CMK (cell line): ENCODE measurements around the gene SYNE1.
"Not testable (repeated sequence)": the region's sequence is repeated elsewhere in the genome, so short reads cannot be mapped to it uniquely, and the experiment has no call there.

Experiments used
- DNase-seq: peaks from one replicate; pipeline ENCODE4 v3.0.0-alpha.2; 2010; ENCODE audit warnings: low read depth

SYNE1 gene

GRCh38 chr6:152614776-152615175 is 22.4 kb downstream of the SYNE1 start:
- DNase-seq = not testable (repeated sequence)

DNA sequence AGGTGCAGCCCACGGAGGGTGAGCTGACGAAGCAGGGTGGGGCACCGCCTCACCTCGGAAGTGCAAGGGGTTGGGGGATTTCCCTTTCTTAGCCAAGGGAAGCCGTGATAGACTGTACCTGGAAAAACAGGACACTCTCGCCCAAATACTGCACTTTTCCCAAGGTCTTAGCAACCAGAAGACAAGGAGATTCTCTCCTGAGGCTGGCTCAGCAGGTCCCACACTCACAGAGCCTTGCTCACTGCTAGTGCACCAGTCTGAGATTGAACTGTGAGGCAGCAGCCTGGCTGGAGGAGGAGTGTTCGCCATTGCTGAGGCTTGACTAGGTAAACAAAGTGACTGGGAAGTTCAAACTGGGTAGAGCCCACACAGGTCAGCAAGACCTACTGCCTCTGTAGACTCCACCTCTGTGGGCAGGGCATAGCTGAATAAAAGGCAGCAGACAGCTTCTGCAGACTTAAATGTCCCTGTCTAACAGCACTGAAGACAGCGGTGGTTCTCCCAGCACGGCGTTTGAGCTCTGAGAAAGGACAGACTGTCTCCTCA is 28.0 kb downstream of the SYNE1 start:
- DNase-seq = no peak

- no peak for DNase-seq
These were observed 31.2 kb downstream of the SYNE1 start for GRCh38 chr6:152605941-152606340.

GRCh38 chr6:152605342-152605741 is 31.8 kb downstream of the SYNE1 start:
- DNase-seq = no peak

DNA sequence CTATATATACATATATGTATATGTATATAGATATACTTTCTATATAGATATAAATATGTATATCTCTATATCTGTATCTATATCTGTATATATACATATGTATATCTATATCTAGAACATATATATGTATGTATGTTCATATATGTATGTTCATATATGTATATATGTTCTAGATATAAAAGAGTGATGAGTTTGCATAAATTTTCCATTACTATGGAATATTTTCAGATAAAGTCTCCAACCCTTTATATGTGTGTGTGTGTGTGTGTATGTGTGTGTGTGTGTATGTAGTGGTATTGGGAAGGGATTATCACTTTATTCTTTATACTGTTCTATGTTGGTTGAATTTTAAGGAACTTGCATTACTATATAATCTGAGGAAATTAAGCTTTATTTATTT is 33.3 kb downstream of the SYNE1 start:
- no peak for DNase-seq

DNA sequence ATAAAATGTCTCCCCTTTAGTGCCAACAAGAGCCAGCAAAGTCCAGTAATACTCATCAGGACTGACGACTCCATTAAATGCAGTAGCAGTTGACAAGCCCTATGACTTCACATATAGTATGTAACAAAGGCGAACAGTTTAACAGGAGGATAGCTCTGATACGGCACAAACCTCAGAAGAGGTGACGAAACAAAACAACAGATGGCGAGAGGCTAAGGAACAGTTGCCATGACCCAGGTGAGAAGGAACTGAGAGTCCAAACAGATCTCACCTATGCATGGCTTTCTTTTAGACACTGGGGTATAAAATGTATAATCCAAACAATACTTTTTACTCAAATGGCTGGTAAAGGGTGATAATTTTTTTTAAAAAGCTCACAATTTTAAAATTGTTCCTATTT is 37.1 kb downstream of the SYNE1 start:
- no peak for DNase-seq

DNA sequence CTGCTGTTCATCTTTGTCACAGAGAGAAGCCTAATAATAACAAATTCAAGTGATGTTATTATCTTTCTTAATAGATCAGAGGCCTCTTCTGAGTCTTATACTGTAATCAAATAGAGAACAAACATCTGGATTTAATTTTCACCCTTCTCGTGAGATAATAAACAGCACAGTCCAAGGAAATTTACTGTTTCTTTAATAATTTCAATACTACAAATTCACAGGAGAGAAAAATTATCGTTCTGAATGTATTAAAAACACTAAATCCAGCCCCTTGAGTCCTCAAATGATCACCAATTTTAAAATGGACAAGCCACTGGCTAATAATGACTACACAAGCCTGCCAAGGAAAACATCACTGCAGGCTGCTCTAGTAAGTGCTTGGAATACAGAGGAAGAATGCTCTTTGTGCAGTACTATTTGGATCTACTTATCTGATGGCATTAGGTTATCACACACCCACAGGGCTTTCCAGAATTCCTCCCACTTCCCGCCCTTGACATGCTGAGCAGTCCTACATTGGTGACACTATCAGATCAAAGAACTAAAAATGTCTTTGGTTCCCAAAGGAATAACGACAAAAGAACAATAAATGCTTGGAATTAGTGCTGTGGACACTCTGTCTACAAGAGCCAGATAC is 38.1 kb downstream of the SYNE1 start:
- DNase-seq = no peak

- DNase-seq = no peak
These were observed 38.7 kb downstream of the SYNE1 start for GRCh38 chr6:152598421-152598820.

DNA sequence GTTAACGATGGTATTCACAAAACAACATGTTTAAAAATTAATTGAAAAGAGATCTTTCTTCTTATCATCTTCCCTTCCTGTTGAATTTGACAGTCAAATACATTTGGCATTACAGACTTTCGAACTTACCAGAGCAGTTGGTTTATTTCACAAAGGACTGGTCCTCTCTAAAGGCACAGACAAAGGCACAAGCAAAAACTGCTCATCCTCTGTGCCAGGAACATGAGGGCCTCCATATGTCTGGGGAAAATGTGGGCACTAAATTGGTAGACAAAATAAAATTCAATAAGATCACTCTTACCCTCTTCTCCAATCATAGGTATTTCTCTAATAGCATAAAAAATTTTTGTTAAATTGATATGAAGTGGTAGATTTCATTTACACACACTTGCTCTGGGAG is 40.4 kb downstream of the SYNE1 start:
- no peak for DNase-seq

DNA sequence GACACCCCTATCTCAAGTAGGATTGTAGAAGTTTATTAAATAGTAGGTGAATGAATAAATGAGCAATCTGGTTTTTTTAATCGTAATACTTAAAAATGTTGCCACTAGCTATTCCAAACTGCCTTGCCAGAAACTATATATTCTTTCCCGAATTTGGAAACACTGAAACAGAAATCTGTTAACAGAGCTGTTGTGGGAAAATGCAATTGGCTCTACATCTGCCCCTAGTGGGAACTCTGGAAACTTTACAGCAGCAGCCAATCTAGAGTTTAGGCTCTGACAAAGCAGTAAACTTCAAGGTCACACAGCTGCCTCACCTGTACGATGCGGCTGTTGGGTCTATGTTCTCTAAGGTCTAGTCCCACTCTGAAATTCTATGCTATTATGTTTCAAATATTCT is 41.7 kb downstream of the SYNE1 start:
- no peak for DNase-seq

- DNase-seq = no peak
These were observed 42.5 kb downstream of the SYNE1 start for GRCh38 chr6:152594701-152595100.

- DNase-seq = no peak
These were observed 48.7 kb downstream of the SYNE1 start for GRCh38 chr6:152588456-152588855.

GRCh38 chr6:152587473-152587872 is 49.7 kb downstream of the SYNE1 start:
- peak; percentile 42 for DNase-seq

DNA sequence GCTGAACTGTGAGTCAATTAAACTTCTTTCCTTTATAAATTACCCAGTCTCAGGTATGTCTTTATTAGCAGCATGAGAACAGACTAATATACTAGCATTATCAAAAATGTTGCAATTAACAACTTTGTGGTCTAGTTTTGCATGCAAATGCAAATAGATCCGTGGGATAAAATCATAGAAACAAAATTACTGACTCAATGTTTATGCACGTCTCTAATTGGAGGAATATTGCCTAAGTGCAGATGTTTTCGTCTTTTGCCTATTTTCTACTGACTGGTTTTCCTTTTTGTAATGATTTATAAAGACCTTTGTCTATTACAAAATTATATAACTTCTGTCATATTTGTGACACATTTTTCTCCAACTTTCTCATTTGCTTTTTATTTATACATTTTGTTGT is 51.9 kb downstream of the SYNE1 start:
- DNase-seq = no peak

- DNase-seq = no peak
These were observed 53.3 kb downstream of the SYNE1 start for GRCh38 chr6:152583888-152584287.

GRCh38 chr6:152576525-152576924 is 60.6 kb downstream of the SYNE1 start:
- no peak for DNase-seq

DNA sequence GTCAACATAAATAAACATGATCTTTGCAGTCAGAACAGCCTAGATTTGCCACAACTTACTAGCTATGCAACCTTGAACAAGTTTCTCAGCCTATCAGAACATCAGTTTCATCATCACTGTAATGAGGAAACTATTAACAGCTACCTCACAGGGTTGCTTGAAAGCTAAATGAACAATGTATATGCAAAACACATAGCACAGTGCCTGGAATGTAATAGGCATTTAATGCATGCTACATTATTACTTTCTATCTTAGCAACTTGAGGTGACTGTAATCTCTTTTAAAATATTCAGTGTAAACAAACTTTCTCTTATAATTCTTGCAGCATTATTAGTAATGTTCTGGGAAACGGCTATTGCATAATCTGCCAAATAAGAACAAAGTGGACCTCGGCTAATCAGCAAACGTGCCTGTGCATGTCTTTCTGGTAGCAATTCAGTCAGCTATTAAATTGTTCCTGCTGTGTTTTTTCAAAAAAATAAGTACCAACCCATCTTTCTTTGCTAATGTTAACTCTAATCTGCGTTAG is 61.5 kb downstream of the SYNE1 start:
- no peak for DNase-seq

- no peak for DNase-seq
These were observed 62.0 kb downstream of the SYNE1 start for GRCh38 chr6:152575161-152575560.

- no peak for DNase-seq
These were observed 63.4 kb downstream of the SYNE1 start for GRCh38 chr6:152573762-152574161.

- DNase-seq = no peak
These were observed 64.6 kb downstream of the SYNE1 start for GRCh38 chr6:152572338-152573088.

- DNase-seq = no peak
These were observed 65.2 kb downstream of the SYNE1 start for GRCh38 chr6:152571943-152572337.

DNA sequence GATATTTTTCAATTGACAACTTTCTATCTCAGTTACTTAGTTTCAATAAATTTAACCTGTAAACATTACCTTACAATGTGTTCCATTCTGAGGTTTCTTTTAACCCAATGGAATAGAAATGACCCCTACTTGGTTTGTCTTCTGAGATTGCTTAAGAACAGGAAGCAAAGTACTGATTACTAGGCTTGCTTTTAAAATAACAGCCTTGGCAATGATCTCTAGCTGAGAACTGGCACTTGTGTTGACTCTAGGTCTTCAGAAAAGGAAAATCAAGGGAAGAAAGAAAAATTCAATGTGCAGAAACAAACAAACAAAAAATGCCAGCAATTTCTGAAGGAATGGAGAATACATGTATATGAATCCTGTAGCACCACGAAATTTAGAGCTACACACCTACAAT is 66.1 kb downstream of the SYNE1 start:
- DNase-seq = no peak

GRCh38 chr6:152566103-152566875 is 70.9 kb downstream of the SYNE1 start:
- no peak for DNase-seq
